COLO668 (cell line): ENCODE data around the gene AMZ1.

Experiments used
- DNase-seq: peaks from one replicate; lab custom pipeline; 2025; ENCODE audit not compliant: unreplicated experiment; lab: John Stamatoyannopoulos, UW

Gene AMZ1

GRCh38 chr7:2687881-2688318 is at the start of gene AMZ1:
Gene AMZ1 (plus strand): TSS chr7:2688202. CDS start chr7:2700452, 12,250 bp downstream.
- peak; percentile 42 for DNase-seq

- DNase-seq: no peak
These were observed 49.6 kb upstream of the AMZ1 start for GRCh38 chr7:2638224-2638991.

GRCh38 chr7:2639181-2639681 is 48.8 kb upstream of the AMZ1 start:
- no peak for DNase-seq

DNA sequence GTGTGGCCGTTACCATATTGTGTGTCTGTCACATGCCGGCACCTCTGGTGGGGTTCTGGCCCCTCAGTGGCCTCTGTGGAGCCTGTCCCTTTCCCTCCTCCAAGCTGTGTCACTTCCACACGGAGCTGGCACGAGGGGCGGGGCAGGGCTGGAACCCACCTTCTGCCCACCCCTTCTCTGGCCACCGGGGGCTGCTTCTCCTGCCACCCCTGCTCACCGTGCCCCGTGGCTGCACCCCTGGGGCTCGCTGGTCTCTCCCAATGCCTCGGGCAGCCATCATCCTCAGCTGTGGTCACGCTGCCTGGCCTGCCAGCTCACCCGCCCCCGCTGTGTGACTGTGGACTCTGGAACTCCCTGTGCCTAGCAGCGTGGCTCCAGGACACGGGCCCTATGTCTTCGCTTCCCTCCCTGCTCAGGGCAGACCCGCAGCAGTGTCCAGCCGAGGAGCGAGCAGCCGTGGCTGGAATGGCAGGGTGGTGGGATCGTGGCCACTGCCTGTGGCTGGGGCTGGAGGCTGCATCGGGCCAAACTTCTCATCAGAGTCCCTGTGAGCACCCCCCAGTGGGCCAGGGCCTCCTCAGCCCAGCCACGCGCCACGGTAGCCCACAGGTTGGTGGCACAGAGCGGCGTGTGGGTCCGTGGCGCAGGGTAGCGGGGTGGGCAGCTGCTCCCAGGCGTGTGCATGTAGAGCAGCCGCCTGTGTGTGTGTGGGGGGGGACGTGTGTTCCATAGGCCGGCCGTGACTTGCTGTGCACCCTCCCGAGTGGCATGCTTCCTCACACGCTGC is 48.1 kb upstream of the AMZ1 start:
- no peak for DNase-seq

DNA sequence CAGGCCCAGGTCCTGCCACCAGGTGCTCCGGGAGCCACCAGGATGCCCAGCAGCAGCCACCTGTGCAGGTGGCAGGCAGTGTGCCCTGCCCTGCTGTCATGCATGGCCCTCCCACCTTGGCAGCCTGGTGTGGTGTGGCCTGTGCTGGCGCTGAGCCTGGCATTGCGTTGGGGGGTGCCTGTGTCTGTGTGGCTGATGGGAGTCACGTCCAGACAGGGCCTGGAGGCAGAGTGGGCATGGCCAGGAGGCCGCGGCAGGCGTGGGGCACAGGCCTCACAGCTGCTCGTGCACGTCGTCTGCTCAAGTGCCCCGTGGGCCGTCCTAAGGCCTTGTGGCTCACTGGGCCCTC is 47.5 kb upstream of the AMZ1 start:
- DNase-seq: no peak

DNA sequence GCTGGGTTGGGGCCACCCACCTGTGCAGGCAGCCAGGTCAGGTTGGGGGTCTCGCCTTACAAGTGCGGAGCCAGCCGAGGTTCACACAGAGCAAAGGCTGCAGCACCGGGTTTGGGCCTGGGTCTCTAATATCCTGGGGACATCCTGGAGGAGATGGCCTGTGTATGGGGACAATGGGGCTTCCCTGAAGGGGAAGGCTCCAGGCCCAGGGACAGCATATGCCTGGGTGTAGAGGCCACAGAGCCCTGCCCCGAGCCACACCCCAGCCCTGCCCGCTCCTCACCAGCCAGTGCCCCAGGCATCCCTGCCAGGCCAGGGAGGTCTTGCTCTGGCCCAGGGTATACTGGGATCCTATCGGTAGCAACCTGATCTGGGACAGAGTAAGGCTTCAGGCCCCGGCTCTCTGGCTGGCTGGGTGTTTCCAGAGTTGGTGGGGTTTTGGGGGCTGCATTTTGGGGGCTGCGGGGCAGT is 47.1 kb upstream of the AMZ1 start:
- DNase-seq: no peak

DNA sequence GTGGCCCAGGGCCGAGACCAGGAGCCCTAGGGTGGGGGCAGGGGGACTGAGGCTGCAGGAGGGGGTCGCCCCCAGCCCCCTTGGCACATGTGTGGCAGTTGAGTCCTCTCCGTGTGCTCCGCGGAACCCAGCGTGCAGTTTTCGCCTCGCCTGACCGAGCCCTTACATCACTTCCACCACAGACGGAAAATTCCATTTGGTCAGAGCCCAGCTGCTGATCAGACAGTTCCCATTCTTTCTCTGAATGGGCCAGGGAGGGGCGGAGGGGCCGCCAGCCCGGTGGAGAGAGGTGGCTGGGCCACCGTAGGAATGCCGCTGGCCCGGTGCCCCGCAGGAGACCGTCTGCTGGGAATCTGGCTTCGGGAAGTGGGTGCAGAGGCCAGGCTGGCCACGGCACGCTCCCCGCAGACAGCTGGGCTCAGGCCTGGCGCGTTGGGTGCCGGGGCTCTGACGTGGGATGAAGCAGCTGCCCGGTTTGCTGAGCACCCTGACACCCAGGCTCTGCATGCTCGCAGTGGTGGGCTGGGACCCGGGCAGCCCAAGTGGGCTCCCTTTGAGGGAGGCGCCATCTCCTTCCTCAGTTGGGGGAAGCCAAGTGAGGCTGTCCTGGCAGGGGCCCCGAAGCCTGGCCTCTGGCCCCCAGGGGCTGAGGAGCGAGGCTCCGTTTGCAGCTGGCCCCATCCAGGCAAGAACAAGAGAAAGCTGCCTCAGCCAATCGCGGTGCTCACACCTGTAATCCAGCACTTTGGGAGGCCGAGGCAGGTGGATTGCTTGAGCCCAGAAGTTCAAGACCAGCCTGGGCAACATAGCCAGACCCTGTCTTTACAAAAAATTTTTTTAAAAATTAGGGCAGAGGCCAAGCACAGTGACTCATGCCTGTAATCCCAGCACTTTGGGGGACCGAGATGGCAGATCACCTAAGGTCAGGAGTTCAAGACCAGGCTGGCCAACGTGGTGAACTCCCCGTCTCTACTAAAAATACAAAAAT is 46.3 kb upstream of the AMZ1 start:
- DNase-seq: peak; percentile 70

GRCh38 chr7:2643386-2644219 is 44.4 kb upstream of the AMZ1 start:
- no peak for DNase-seq

- no peak for DNase-seq
These were observed 43.8 kb upstream of the AMZ1 start for GRCh38 chr7:2644220-2644561.

DNA sequence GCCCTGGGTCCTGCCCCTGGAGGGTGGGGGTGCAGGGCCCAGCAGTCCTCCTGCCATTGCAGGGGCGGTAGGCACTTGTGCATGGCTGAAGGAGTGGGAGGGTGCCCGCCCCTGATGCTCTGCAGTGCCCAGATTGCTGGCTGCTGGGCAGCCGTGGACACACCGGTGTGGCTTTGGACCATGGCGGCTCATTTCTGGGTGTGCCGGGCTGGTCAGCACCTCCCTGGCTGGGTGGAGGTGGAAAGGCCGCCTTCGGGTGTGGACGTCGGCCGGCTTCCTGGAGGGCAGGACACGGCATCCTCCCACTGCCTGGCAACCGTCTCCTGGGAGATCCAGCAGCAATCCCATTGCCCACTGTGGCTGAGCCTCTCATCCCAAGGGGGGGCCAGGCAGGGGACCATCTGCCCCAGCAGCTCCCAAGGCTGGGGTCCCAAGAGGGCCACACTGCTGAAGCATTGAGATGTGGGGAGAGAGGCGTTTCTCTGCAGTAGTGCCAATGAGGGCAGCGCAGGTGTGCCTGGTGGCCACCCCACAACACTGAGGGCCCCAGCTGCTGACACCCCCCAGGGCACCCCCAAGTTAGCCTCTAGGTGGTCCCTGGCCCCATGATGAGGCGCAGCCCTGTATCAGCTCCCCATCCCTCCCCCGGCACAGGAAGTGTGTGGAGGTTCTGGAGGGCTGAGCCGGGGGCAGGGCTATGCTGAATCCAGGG is 43.3 kb upstream of the AMZ1 start:
- no peak for DNase-seq

DNA sequence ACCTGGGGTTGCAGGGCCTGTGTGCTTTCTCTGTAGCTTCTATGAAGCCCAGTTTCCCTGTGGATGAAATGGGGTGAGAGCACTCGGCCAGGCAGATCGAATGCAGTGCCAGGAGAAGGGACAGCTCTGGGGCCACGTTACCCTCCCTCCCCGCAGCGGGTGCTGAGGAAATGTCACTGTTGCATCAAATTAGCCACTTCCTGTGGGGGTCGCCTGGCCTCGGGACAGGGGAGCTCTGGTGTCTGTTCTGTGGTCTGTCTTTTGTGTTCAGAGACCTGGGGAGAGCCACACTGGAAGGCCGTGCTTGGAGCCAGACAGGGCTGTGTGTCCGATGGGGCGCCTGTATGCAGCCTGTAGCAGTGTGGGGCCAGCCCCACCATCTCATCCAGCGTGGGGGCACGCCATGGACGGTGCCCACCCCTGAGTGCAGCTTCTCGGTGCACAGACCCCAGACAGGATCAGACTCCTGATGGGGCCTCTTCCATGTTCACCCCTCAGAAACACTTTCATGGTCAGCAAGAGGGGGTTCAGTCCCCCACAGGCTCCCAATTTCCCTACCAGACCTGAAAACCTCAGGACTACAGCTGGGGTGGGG is 42.6 kb upstream of the AMZ1 start:
- DNase-seq: no peak

DNA sequence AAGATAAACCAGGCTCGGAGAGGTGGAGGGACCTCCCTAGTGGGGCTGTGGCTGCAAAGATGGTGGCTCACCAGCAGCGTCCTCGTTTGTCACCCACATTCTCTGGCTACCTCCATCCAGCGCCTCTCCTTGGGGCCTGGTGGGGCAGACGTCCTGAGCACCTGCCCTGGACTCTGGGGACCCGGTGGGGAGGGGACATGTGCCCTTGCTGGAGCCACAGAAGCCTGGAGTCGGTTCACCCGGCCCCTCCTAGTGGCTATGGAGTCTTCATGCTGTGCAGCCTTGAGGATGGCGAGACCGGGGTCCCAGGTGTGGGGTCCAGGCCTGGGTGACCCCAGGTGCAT is 41.7 kb upstream of the AMZ1 start:
- DNase-seq: no peak

DNA sequence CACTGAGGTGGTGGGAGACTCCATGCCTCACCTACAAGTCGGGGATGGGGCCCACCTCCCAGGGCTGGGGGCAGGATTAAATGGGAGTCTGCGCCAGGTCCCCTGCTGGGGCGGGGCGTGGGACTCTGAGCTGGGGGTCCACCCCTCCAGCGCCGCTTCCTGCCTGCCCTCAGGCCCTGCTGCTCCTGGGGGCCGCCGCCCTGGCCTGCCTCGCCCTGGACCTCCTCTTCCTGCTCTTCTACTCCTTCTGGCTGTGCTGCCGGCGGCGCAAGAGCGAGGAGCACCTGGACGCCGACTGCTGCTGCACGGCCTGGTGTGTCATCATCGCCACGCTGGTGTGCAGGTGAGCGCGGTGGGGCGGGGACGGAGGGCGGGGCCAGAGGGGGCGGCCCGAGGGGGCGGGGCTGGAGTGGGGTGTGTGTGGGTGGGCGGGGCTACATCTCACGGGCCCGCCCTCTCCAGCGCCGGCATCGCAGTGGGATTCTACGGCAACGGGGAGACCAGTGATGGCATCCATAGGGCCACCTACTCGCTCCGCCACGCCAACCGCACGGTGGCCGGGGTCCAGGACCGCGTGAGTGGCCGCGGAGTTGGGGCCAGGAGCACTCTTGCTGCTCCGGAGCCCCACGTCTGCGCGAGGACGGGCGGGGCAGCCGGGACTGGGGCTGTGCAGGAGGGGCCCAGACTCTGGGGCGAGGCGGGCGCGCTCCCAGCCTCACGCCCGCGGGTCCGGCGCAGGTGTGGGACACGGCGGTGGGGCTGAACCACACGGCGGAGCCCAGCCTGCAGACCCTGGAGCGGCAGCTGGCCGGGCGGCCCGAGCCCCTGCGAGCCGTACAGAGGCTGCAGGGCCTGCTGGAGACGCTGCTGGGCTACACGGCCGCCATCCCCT is 41.1 kb upstream of the AMZ1 start:
- DNase-seq: no peak

DNA sequence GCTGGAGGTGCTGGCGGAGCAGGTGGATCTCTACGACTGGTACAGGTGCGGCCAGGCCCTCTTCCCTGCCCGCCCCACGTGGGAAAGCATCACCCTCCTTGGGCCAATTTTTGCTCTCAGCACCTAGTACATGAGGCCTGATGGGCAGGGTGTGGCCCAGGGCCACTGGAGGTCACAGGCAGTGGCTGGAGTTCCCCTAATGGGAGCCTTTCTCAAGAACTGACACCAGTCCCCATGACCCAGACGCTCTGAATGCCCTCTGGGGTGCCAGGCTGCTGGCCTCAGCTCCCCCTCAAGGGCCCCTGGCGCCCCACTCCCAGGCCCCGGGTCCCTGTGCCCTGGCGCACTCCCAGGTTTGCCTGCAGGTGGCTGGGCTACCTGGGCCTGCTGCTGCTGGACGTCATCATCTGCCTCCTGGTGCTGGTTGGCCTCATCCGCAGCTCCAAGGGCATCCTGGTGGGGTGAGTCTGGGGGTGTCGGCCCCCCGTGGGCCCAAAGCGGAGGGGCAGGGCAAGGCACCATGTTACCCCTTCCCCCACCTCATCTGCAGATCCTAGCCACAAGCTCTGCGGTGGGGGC is 40.3 kb upstream of the AMZ1 start:
- DNase-seq: no peak

GRCh38 chr7:2649139-2649838 is 38.7 kb upstream of the AMZ1 start:
- DNase-seq: no peak

DNA sequence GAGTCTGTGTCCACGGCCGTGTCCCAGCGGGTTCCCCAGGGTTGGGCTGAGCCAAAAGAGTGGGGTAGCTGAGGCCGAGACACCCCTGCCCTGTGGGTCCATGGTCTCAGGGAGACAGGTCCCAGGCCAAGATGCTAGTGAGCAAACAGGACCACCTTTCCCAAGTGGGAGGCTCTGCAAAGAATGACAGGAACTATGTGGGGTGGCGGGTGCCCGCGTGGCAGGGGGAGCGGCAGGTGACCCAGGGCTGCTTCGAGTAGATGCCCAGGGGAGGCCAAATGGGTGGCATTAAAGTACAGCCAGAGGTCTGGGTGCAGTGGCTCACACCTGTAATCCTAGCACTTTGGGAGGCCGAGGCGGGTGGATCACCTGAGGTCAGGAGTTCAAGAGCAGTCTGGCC is 38.0 kb upstream of the AMZ1 start:
- DNase-seq: no peak

- no peak for DNase-seq
These were observed 37.6 kb upstream of the AMZ1 start for GRCh38 chr7:2650451-2650850.
